GM18951 (cell line): Measurements from ENCODE around the gene NT5E.

Experiments used
- POLR2A ChIP-seq: IDR thresholded peaks from 4 replicates; pipeline ENCODE4 v1.6.1; 2011; ENCODE audit warnings: mild to moderate bottlenecking; ENCODE audit not compliant: insufficient read length, insufficient read depth; ENCODE audit errors: extremely low read depth
- in situ Hi-C: fragments of 300-500 bp; cut with MboI; formaldehyde crosslinking; loops from one replicate; pipeline ENCODE4 v1.12.0; 2022; ENCODE audit warnings: low sequenced_read_pairs, mixed read lengths, inconsistent platforms; ENCODE audit not compliant: unreplicated experiment

The NT5E gene

DNA sequence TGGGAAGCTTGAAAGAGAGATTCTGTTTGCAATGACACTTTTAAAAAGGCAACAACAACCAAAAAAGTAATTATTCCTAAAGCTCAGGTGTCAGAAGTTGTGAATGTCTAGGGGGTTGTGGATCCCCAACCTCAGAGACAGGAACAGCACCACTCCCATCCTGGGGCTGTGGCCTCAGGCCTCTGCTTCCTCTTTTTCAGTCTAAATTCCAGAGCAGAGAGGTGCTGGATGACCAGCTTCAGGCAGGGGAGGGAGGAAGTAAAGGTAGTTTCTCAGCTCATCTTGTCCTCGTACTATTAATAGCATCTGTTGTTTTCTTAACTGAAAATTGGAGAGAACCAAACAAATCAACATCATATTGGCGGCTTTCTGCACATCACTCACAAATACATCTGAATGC, 8.3 kb downstream of the NT5E start:
- no peak for TF ChIP-seq POLR2A
- in situ Hi-C loops, result no loop called here

DNA sequence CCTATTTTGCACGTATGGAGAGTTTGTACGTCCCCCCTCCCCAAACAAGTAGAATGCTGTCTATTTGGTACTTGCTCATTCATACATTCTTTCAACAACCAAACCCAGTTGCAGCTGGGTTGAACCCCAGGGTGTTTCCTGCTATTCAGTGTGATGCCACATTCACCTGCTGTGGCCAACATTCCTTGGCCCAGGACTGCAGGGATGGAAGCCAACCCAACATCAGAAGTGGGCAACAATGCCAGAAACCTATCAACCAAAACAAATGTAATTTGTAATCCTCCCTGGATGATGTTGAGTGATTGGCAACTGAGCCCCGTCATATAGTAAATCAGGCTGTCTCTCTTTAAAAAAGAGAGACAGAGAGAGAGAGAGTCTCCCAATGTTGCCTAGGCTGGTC, 8.9 kb downstream of the NT5E start:
- in situ Hi-C loops, result no loop called here
- TF ChIP-seq POLR2A, result no peak

DNA sequence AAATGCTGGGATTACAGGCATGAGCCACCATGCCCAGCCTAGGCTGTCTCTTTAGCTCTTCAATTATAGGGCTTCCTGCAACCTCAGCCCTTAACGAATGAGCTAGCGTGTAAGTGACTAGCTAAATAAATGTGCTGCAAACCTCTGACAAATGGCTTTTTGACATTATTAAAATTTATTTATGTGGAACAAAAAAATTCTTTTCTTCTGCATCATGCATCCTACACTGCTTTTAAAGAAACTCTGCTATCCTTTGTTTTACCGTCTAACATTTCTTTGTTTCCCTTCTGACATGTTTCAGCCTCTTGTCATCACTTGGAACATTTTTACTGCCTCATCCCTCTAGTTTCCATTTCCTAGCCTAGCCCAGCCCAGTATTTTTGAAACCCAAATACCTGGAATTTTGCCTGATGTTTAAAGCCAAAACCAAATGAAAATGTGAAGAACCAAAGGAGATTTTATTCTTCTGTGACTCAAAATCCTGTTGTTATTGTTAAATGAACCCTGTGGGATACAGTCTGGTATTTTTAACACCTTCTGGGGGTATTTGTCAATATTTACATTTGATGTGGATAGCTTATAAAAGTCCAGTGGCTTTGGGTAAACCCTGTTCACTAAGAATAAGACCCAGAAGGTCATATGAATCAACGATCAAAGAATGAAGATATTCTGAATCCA, 9.5 kb downstream of the NT5E start:
- TF ChIP-seq POLR2A, result no peak
- in situ Hi-C loops, result no loop called here

DNA sequence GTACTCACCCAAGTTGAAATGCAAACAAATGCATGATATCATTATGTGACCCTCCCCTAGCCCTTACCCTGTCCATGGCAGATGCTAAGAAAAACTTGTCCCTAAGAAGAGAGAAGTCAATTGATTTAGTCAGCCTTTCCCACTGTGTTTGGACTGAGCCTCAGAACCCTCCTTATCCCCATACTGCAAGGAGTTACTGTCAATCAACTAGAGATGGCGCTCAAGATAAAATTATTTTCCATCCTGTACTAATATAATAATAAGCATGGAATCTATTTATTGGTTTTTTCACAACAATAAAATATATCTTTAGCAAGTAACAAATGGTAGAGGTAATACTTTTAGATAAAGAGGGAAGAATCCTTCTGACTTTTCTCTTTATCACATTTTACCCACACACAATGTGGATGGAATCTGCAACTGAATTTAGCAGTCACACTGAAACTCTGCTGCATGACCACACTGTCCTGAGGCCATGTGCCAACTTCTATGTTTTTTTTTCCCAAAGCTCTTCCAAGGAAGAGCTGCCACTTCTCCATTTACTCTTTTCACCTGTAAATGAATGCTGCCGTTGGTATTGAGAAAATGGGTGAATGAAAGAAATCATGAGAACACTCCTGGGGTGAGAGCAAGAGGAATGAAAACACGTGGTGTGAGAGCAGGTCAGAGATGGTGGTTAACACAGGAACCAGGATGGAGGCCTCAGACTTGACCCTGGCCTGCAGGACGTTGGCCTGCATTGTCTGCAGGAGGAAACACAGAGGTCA, 10.5 kb downstream of the NT5E start:
- no peak for TF ChIP-seq POLR2A
- in situ Hi-C loops, result no loop called here

DNA sequence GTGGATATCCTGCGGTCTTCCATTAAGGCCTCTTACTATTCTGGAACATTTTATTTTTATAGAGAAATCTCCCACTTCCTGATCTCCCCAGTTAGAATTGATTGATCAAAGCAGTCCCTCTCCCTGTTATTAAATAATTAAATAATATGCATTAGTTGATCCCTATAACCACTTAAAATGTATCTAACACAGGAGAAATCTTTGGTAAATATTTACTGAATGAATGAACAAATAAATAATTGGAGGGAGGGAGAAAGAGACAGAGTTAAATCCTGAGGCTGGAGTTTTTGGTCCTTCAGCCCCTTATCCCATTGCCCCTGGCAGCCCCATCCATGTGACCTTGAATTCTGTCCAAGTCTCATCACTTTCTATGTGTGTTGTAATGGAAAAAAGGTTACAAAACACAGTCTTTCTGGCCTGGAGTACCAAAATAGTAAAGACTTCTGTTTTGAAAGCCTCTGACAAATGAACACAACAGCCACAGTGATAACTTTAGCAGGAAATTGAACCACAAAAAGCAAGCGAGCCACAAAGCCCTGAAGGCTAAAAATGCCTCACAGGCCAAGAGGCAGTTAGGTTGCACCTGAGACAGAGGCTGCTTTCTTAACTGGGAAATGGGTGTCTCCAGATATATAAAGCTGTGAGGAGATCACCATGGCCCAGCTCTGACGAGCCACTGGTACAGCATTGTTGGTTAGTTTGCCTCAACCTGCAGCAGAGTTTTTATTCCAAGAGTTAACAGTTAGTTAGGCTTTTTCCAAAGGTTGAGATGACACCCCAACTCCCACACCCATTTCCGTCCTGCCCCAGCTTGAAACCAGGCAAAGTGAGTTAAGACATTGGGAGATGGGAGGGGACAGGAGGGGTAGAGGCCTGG, 11.3 kb downstream of the NT5E start:
- TF ChIP-seq POLR2A, result no peak
- in situ Hi-C loops, result no loop called here

DNA sequence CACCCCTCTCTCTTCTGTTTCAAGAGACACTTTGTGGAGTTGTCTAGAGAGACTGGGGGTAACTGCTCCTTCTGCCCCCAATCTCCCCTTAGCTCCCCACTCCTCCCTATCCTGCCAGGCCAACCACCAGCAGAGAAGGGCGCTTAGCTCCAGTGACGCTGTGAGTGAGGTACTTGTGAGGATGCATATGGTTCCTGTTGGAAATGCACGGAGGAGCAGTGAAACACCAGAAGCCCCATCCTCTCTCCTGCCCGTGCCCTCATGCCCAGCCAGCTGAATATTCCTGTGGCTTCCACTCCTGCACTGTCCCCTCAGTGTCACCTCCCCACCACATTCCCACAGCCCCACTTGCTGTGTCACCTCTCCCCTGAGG, 11.9 kb downstream of the NT5E start:
- TF ChIP-seq POLR2A, result no peak

DNA sequence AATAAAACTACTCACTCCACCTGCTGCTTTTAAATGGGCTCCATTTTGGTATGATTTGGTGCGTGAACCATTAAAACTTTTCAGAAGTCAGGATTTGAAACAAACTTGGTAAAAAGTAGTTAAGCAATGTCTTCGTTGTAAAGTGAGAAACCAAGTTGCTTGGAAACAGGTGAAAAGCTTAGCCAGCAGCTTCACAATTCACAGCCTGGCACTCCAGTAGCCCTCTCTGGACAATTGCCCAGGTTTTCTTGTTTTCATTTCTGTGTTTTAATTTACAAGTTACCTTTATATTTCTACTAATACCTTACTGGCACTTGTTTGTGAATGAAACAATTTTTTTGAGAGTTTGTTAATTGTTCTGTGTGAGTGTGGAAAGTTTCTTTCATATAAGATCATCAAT, 12.8 kb downstream of the NT5E start:
- no peak for TF ChIP-seq POLR2A
- in situ Hi-C loops, result no loop called here

More for the DNA sequence above, 11.9 kb downstream of the NT5E start:
- in situ Hi-C loops, result no loop called here

DNA sequence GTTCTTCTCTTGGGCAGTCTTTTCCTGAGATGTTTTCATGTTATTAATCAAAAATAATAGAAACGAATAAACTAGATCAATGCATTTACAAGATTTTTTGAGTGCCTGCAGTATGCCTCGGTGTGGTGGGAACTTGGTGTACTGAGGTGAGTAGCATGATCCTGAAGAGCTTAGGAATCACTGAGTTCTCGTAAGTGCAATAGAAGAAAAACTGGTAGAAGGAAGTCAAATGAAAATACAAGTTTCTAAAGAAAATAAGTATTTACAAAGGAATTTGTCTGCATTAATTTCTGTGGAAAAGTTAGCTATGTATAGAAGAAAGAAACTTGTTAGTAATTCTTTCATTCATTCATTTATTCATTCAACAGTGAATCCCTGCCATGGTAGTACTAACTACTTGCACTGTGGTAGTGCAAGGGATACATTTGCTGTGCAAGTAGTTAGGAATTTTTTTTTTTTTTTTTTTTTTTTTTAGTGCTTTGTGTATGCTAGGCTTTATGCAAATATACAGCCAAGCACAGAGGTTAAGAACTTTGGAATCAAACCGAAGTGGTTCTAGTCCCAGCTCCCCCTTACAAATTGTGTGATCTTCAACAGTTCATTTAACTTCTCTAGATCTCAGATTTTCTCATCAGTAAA, 13.9 kb downstream of the NT5E start:
- in situ Hi-C loops, result no loop called here
- no peak for TF ChIP-seq POLR2A

DNA sequence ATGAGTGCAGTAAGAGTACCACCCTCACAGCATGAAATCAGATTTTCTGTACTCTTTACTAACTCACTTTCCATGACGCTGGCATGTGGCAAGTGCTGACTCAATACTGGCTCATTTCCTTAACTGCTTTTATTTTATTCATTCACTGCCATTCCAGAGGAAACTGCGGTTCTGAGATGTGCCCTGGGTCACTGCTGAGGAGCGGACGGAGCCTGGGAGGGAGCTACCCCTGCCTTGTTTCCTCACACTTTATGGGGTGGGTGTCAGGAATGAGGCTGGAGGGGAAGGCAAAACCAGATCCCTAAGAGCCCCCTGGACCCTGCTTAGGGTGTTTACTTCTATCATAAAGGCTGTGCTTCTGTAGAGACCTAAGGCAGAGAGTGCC, 14.4 kb downstream of the NT5E start:
- in situ Hi-C loops, result no loop called here
- TF ChIP-seq POLR2A, result no peak

DNA sequence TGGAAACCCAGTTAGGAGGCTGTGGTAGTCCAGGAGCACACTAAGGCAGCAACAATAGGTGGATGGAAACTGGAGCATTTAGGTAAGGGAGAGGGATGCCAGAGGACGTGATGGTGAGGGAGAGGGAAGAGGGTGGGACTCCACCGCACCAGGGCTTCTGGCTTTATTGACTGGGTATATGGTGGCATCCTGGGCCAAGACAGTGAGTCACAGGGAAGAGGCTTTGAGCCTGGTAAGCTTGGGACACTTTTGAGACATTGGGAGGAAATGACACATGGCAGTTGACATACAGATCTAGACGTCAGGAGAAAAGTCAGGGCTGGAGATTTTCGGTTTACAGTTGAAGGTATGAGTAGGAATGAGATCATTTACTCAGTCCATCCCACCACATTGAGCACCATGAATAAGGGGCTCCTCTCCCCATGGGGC, 14.9 kb downstream of the NT5E start:
- in situ Hi-C loops, result no loop called here
- no peak for TF ChIP-seq POLR2A

DNA sequence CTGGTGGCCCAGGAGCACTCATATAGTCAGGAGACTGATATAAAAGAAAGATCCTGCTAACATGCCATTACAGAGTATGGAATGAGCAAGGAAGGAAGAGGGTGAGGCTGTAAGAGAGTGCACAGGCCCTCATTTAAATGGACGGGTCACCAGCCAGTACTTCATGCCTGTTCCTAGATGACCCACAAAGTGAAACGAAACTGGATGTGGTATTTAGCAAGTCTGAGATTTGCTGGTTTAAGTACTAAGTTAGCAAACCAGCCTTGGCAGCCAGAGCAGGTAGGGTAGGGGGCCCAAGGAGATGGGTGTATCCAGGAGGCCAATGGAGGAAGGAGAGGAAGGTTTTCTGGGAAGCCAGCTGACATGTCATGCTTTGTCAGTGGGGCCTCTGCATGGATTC, 15.9 kb downstream of the NT5E start:
- in situ Hi-C loops, result no loop called here
- no peak for TF ChIP-seq POLR2A

DNA sequence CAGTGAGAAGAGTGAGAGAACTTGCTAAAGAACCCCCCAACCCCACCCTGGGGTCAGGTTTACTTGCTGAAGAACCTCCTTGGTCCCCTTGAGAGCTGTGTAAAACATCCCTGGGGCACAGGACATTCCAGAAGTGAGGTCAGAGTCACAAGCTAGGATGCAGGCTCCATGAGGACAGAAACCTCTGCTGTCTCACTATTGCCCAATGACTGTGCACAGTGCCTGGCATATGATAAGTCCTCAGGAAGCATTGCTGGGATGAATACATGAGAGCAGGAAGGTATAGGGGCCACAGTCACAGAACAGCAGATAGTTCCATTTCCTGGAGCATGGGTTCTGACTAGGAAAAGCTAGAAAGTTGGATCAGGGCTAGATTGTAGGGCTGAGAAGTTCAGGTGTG, 18.4 kb downstream of the NT5E start:
- in situ Hi-C loops, result no loop called here
- TF ChIP-seq POLR2A, result no peak

DNA sequence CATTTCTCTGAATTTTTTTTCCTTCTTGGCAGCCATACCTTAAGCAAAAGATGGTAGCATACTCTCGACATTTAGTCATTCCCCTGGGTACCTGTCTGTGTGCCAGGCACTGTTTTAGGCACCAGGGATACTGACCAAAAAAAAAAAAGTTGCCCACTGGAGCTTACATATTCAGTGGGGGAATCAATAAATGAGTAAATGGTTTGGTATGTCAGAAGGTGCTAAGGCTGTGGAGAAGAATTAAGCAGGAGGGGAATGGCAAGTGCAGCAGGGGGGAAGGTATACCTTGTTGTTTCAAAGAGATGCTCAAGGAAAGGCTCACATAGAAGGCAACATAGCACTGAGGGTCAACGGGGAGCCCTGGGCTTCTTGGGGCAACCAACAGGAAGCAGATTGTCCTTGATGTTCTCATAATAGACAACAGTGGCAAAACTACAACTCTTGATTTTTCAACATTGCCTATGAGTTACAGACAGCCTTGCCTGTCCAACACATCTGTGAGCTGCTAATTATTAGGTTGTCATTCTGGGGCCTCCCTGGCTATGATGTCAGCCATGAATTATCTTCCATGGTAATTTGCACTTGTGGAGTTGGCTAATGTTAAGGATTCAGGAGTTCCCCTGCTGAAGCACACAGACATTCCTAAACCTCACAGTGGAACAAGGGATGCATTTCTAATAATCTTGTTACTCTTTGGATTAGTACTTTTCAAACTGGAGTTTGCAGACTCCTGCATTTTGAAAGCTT, 19.6 kb downstream of the NT5E start:
- TF ChIP-seq POLR2A, result no peak
- in situ Hi-C loops, result no loop called here

DNA sequence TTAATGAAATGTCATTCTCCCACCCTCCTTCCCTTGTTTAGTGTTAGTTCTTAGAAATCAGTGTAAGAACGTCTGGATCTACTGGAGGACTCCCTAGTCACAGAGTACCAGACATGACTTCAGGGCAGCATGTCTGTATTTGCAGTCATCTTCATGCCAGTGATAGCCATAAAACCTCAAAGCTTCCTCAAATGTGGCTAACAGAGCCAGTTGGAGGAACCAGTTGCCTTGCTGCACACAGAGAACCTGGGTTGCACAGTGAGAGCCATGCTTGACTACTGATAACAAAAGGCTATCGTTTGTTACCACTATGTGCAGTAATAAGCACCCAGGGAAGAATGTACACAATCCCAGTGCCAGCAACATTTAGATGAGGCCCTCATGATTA, 20.1 kb downstream of the NT5E start:
- no peak for TF ChIP-seq POLR2A
- in situ Hi-C loops, result no loop called here
